Pancreas (tissue), 10 donors: ENCODE measurements around the gene ATN1. TPM values are rescaled to one million over a fixed set of nuclear protein-coding genes. Genes with fewer than 3 reads are reported as not detected.
"Not testable (repeated sequence)": the region's sequence is repeated elsewhere in the genome, so short reads cannot be mapped to it uniquely, and the experiment has no call there.

Source experiments
- ATAC-seq, 4 donors: fragments of 200-7000 bp; cut with Tn5 transposase; one replicate each; pipeline versions ENCODE4 v1.8.0 to v1.9.1; 2020; ENCODE audit warnings: mild to moderate bottlenecking in 4 of 4, moderate library complexity in 4 of 4
- DNase-seq, 6 donors: peaks; one replicate each; pipeline ENCODE4 v3.0.0-alpha.2; 2020
- FAIRE-seq: peaks from 2 replicates; lab custom pipeline; 2012; peaks lifted over from hg19 to GRCh38; lab: Jason Lieb, UNC
- H3K27ac ChIP-seq, 4 donors: fragments of 200-600 bp; sonication (generic); 1 replicate in 3 of 4; 2 replicates in 1 of 4; pipeline versions ENCODE4 v1.5.0 to v1.8.0; 2020
- H3K27me3 ChIP-seq, 4 donors: fragments of 200-600 bp; one replicate each; pipeline ENCODE4 v1.8.0; 2021
- H3K36me3 ChIP-seq, 3 donors: fragments of 200-600 bp; sonication (generic) in 1 of 3; one replicate each; pipeline versions ENCODE4 v1.5.0 to v1.8.0; 2020 to 2021
- H3K4me1 ChIP-seq, 3 donors: fragments of 200-600 bp; one replicate each; pipeline ENCODE4 v1.8.0; 2021
- H3K4me3 ChIP-seq, 4 donors: fragments of 200-600 bp; sonication (generic) in 2 of 4; one replicate each; pipeline versions ENCODE4 v1.5.0 to v1.8.0; 2020 to 2021
- H3K9me3 ChIP-seq, 4 donors: fragments of 200-600 bp; one replicate each; pipeline ENCODE4 v1.8.0; 2021
- CTCF ChIP-seq, 4 donors: fragments of 200-600 bp; sonication (generic) in 3 of 4; IDR thresholded peaks; one replicate each; pipeline versions ENCODE4 v1.5.0 to v1.8.0; 2021; ENCODE audit warnings: antibody characterized with exemption in 4 of 4
- WGBS, 2 donors: extraction: QIAGEN DNeasy Blood & Tissue Kit; methylation state at CpG; one replicate each; pipeline ENCODE4 v1.1.7; 2013; 5-methylcytosine and 5-hydroxymethylcytosine counted together
- intact Hi-C, 3 donors: fragments of 100-400 bp; cut with DNase I; formaldehyde crosslinking; loops; one replicate each; pipeline versions ENCODE4 v1.11.1 to v1.14.2; 2022
- polyA plus RNA-seq, 2 donors: library from polyadenylated mRNA; stranded (reverse); fragments of 200-250 nt; gene quantifications; one replicate each; pipeline ENCODE4 v1.2.3, GENCODE V29; 2013
- total RNA-seq, 6 donors: library from RNA; stranded (reverse); fragmentation: NEBNext Ultra II Directional in 4 of 6; extraction: Animal tissue kit (Norgen Biotek cat#: 25700) in 4 of 6; gene quantifications; one replicate each; pipeline versions ENCODE4 v1.2.1 to v1.2.4, GENCODE V29; 2021 to 2023
- donor health status: healthy with polysubstance abuse.
- donor health status: DM: no; HTN: no; CAD: no; lungs with moderate emphysema.
- donor health status: DM: no; HTN: no; CAD: no.
- donor health status: control.
- donor health status: control.
- donor health status: Bipolar disorder and iron deficiency.
- donor health status: DM: yes; HTN: yes; CAD: no.
- donor health status: DM: no; HTN: no; CAD: no.
- donor health status: DM: no; HTN: no; CAD: no.
- donor health status: DM: yes; HTN: yes; CAD: no.

Gene ATN1
- total RNA-seq = 10 to 100 TPM; 30.9 to 54.5 (median 36.2) TPM
- polyA plus RNA-seq = 100 to 1,000 TPM; 110 to 113 TPM

GRCh38 chr12:6927379-6928021, at the start of gene ATN1:
Gene ATN1, plus strand, starts transcription at chr12:6927959. Its CDS starts 6,043 bp downstream, at chr12:6934002.
- FAIRE-seq = no peak
- H3K27me3 ChIP-seq = no peaks in the 10 kb centered on the region
- intact Hi-C loops = loop anchor here in 1 of 3 donors (10.0 kb wide), 1 partner anchor 167 kb away; the partner anchor contains the start of gene C1R
- 1% methylated on average over 40 to 66 of the region's 66 CpGs for WGBS, 2 donors
- no peaks in the 10 kb centered on the region for H3K36me3 ChIP-seq
- H3K9me3 ChIP-seq = no peaks in the 10 kb centered on the region
- peak; percentile 65 to 88 (median 80) for DNase-seq
- no peak for TF ChIP-seq CTCF (IDR thresholded peaks at IDR 0.05)
- ATAC-seq = peak; percentile 28 to 55 (median 38)
- peak within 1 kb of the TSS; percentile 68 to 93 (median 88) for H3K27ac ChIP-seq
- H3K4me1 ChIP-seq = peaks cover 13 to 43% (median 23%) of the 10 kb centered on the region in 3 donors
- peak within 1 kb of the TSS; percentile 46 to 81 (median 71) for H3K4me3 ChIP-seq

GRCh38 chr12:6879824-6880223, 47.9 kb upstream of the ATN1 start:
- H3K27me3 ChIP-seq, DNase-seq, intact Hi-C loops, FAIRE-seq, H3K9me3 ChIP-seq, H3K4me1 ChIP-seq, H3K36me3 ChIP-seq, H3K4me3 ChIP-seq, H3K27ac ChIP-seq, ATAC-seq: not testable (repeated sequence)
- 88 to 95% methylated on average over 11 of the region's 11 CpGs for WGBS, 2 donors

- 94 to 96% methylated on average over 5 of the region's 5 CpGs for WGBS, 2 donors
- H3K9me3 ChIP-seq = no peaks in the 10 kb centered on the region
- H3K4me1 ChIP-seq = peaks cover 0 to 4% (median 0%) of the 10 kb centered on the region in 3 donors
- intact Hi-C loops = no loop called here
- no peak overlapping the region for H3K4me3 ChIP-seq
- FAIRE-seq (no peak), ATAC-seq (no peak), DNase-seq (no peak)
- no peaks in the 10 kb centered on the region for H3K27me3 ChIP-seq
- H3K27ac ChIP-seq = no peak overlapping the region
- TF ChIP-seq CTCF (IDR thresholded peaks at IDR 0.05) = no peak
- no peaks in the 10 kb centered on the region for H3K36me3 ChIP-seq
Measured at GRCh38 chr12:6883252-6883651, 44.5 kb upstream of the ATN1 start.

- WGBS, 2 donors = 89 to 95% methylated on average over 11 of the region's 11 CpGs
- Histone ChIP-seq H3K27ac (no peak overlapping the region), H3K4me3 (no peak overlapping the region), H3K36me3 (no peaks in the 10 kb centered on the region), H3K27me3 (no peaks in the 10 kb centered on the region), H3K9me3 (no peaks in the 10 kb centered on the region), H3K4me1 (peaks cover 0 to 4% (median 0%) of the 10 kb centered on the region in 3 donors)
- TF ChIP-seq CTCF (IDR thresholded peaks at IDR 0.05) = no peak
- no peak for DNase-seq
- ATAC-seq = no peak
- intact Hi-C loops = no loop called here
- no peak for FAIRE-seq
Measured at GRCh38 chr12:6883683-6884082, 44.1 kb upstream of the ATN1 start.

- no peak overlapping the region for H3K4me3 ChIP-seq
- 80 to 81% methylated on average over 22 of the region's 22 CpGs for WGBS, 2 donors
- no peaks in the 10 kb centered on the region for H3K36me3 ChIP-seq
- H3K9me3 ChIP-seq = no peaks in the 10 kb centered on the region
- FAIRE-seq (no peak), DNase-seq (no peak), ATAC-seq (no peak)
- no peaks in the 10 kb centered on the region for H3K27me3 ChIP-seq
- intact Hi-C loops = no loop called here
- no peak for TF ChIP-seq CTCF (IDR thresholded peaks at IDR 0.05)
- H3K4me1 ChIP-seq = peaks cover 0 to 4% (median 0%) of the 10 kb centered on the region in 3 donors
- no peak overlapping the region for H3K27ac ChIP-seq
Measured at GRCh38 chr12:6884539-6884938, 43.2 kb upstream of the ATN1 start.

GRCh38 chr12:6886206-6886999, 41.4 kb upstream of the ATN1 start:
- H3K4me3 ChIP-seq, DNase-seq, intact Hi-C loops, H3K9me3 ChIP-seq, ATAC-seq, H3K27me3 ChIP-seq, H3K4me1 ChIP-seq, H3K27ac ChIP-seq, H3K36me3 ChIP-seq, FAIRE-seq: not testable (repeated sequence)
- WGBS, 2 donors = 59 to 68% methylated on average over 11 to 12 of the region's 15 CpGs
